PFSK-1 (cell line): ENCODE measurements around the gene KRT86.

ENCODE experiments used
- SIN3A ChIP-seq: IDR thresholded peaks from 2 replicates; pipeline ENCODE4 v1.6.1; 2012; ENCODE audit warnings: mild to moderate bottlenecking, low read length, moderate library complexity, borderline replicate concordance; ENCODE audit not compliant: insufficient read depth
- TAF1 ChIP-seq: IDR thresholded peaks from 2 replicates; pipeline ENCODE4 v1.6.1; 2012; ENCODE audit warnings: low read length, control low read depth, borderline replicate concordance; ENCODE audit not compliant: insufficient read depth
- TF ChIP-seq, protein P1 (sequence below), 2 experiments: IDR thresholded peaks; 2 replicates each; pipeline versions ENCODE4 v1.6.1 to v1.8.0; 2011 to 2012; ENCODE audit warnings: low read depth in 2 of 2, low read length in 2 of 2, control low read depth in 1 of 2, inconsistent platforms in 1 of 2, mild to moderate bottlenecking in 1 of 2, moderate library complexity in 1 of 2; ENCODE audit not compliant: insufficient read depth in 1 of 2

- no peak for TF ChIP-seq SIN3A
- TF ChIP-seq, protein P1, sequence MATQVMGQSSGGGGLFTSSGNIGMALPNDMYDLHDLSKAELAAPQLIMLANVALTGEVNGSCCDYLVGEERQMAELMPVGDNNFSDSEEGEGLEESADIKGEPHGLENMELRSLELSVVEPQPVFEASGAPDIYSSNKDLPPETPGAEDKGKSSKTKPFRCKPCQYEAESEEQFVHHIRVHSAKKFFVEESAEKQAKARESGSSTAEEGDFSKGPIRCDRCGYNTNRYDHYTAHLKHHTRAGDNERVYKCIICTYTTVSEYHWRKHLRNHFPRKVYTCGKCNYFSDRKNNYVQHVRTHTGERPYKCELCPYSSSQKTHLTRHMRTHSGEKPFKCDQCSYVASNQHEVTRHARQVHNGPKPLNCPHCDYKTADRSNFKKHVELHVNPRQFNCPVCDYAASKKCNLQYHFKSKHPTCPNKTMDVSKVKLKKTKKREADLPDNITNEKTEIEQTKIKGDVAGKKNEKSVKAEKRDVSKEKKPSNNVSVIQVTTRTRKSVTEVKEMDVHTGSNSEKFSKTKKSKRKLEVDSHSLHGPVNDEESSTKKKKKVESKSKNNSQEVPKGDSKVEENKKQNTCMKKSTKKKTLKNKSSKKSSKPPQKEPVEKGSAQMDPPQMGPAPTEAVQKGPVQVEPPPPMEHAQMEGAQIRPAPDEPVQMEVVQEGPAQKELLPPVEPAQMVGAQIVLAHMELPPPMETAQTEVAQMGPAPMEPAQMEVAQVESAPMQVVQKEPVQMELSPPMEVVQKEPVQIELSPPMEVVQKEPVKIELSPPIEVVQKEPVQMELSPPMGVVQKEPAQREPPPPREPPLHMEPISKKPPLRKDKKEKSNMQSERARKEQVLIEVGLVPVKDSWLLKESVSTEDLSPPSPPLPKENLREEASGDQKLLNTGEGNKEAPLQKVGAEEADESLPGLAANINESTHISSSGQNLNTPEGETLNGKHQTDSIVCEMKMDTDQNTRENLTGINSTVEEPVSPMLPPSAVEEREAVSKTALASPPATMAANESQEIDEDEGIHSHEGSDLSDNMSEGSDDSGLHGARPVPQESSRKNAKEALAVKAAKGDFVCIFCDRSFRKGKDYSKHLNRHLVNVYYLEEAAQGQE (IDR thresholded peaks at IDR 0.05; ENCODE audit: insufficient read depth in 1 of 2, low read depth in 2 of 2, low read length in 2 of 2) = no peak
- no peak for TF ChIP-seq TAF1
These were observed 34.7 kb upstream of the KRT86 start for GRCh38 chr12:52239767-52240166.
